ENCODE data around the gene MIDN. TPM values are rescaled to one million over a fixed set of nuclear protein-coding genes. Genes with fewer than 3 reads are reported as not detected.
"Not testable (repeated sequence)": the region's sequence is repeated elsewhere in the genome, so short reads cannot be mapped to it uniquely, and the experiment has no call there.

MIDN gene
- total RNA-seq (100 to 1,000 TPM in 1 of 5 donors, 10 to 100 TPM in 4; 31.6 to 118 (median 54.6) TPM), polyA plus RNA-seq (10 to 100 TPM; 17.0 to 29.2 (median 21.0) TPM)
- long read RNA-seq, donor 1, partial matches to known transcripts: 0 of 3 reads
- long read RNA-seq, donor 1, other reads (novel, unspliced or antisense): 0 of 3 reads
- long read RNA-seq, donor 2, transcript MIDN-206 (7 exons, 3,243 nt): major isoform, 5 of 9 reads
- long read RNA-seq, donor 2, partial matches to known transcripts: 0 of 9 reads
- long read RNA-seq, donor 2, other reads (novel, unspliced or antisense): 0 of 9 reads
- long read RNA-seq, donor 3, partial matches to known transcripts: 56 of 57 reads
- long read RNA-seq, donor 3, other reads (novel, unspliced or antisense): 0 of 57 reads
- long read RNA-seq, donor 4: 0 reads
- long read RNA-seq, donor 5, partial matches to known transcripts: 40 of 44 reads
- long read RNA-seq, donor 5, other reads (novel, unspliced or antisense): 0 of 44 reads
- long read RNA-seq, donor 6, transcript MIDN-201 (8 exons, 3,790 nt): major isoform, 6 of 26 reads
- long read RNA-seq, donor 6, partial matches to known transcripts: 16 of 26 reads
- long read RNA-seq, donor 6, other reads (novel, unspliced or antisense): 0 of 26 reads
- long read RNA-seq, donor 7, partial matches to known transcripts: 6 of 8 reads
- long read RNA-seq, donor 7, other reads (novel, unspliced or antisense): 0 of 8 reads
- long read RNA-seq, donor 8, partial matches to known transcripts: 0 of 5 reads
- long read RNA-seq, donor 8, other reads (novel, unspliced or antisense): 0 of 5 reads
- long read RNA-seq, donor 9, partial matches to known transcripts: 16 of 20 reads
- long read RNA-seq, donor 9, other reads (novel, unspliced or antisense): 0 of 20 reads
- long read RNA-seq, donor 10, partial matches to known transcripts: 16 of 18 reads
- long read RNA-seq, donor 10, other reads (novel, unspliced or antisense): 0 of 18 reads

DNA sequence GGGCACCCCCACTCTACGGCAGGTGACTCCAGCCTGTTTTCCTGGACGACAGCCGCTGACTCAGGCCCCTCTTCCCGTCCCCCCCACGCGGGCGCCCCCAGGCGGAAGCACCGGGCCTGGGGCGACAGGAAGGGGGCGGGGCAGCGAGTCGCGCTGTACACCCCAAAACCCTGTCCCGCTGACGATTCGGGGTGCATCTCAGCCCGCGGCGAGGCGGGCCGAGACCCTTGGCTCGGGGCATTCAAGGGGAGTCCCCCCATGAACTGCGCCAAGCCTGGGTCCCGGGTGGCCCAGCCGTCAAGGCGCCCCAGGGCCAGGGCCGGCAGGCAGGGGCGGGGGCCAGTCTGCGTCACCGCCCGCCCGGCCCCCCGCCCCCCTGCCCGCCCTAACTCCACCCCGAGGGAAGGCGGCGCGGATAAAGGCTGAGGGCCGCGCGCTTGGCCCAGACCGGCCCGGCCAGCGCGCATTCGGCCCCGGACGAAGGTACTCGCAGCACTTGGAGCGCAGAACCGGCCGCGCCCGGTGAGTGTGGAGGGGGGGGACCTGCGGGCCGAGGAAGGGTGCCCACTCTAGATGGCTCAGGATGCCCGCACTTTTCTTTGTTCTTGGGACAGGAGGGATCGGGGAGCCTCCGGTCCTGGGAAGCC, at the start of gene MIDN:
TSS of gene MIDN (plus strand) at position 445 of the 647 bp plus-strand sequence. CDS start 1,714 bp downstream, outside the sequence.
- peaks cover 60 to 74% (median 66%) of the 10 kb centered on the region in 4 donors for H3K4me1 ChIP-seq
- peak within 1 kb of the TSS; percentile 68 to 94 (median 84) for H3K4me3 ChIP-seq
- TF ChIP-seq EP300 (IDR thresholded peaks at IDR 0.05) (peak; percentile 32), POLR2A (IDR thresholded peaks at IDR 0.05) (peak in 2 of 4 donors; percentile 69 to 70), POLR2AphosphoS5 (IDR thresholded peaks at IDR 0.05) (peak; percentile 70 to 96 (median 94))
- TF ChIP-seq, protein P1, sequence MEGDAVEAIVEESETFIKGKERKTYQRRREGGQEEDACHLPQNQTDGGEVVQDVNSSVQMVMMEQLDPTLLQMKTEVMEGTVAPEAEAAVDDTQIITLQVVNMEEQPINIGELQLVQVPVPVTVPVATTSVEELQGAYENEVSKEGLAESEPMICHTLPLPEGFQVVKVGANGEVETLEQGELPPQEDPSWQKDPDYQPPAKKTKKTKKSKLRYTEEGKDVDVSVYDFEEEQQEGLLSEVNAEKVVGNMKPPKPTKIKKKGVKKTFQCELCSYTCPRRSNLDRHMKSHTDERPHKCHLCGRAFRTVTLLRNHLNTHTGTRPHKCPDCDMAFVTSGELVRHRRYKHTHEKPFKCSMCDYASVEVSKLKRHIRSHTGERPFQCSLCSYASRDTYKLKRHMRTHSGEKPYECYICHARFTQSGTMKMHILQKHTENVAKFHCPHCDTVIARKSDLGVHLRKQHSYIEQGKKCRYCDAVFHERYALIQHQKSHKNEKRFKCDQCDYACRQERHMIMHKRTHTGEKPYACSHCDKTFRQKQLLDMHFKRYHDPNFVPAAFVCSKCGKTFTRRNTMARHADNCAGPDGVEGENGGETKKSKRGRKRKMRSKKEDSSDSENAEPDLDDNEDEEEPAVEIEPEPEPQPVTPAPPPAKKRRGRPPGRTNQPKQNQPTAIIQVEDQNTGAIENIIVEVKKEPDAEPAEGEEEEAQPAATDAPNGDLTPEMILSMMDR (IDR thresholded peaks at IDR 0.05): peak in 1 of 7 experiments; percentile 20
- H3K27me3 ChIP-seq: no peaks in the 10 kb centered on the region
- no peaks in the 10 kb centered on the region for H3K9me3 ChIP-seq
- WGBS, 5 donors: 0 to 1% (median 1%) methylated on average over 29 to 60 of the region's 60 CpGs; no CpG with 5 or more reads in 1 of the 5 donors
- peak; percentile 90 to 94 for DNase-seq
- H3K27ac ChIP-seq: peak within 1 kb of the TSS; percentile 95 to 100 (median 100)
- peaks cover 9 to 25% (median 15%) of the 10 kb centered on the region in 4 donors for H3K36me3 ChIP-seq
- intact Hi-C loops (cut with DNase I; ENCODE audit: low total_unique reads): no loop called here

DNA sequence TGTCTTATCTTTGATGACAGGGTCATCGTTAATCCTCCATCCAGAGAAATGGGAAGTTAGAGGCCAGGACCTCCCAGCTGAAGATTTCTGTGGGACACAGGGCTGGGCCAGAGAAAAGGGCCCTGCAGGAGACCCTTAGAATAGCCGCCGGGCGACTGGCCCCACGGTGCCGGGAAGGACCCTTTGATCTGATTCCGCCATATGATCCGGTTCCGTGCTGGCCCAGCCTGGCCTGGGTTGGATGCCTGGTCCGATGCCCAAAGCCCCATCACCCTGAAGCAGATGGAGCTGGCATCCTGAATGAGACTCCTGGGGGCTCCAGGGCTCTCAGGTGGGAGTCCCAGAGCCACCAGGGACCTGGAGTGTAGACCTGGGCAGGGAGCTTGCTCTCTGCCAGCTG, 48.9 kb upstream of the MIDN start:
- H3K9me3 ChIP-seq: no peaks in the 10 kb centered on the region
- no peak for TF ChIP-seq POLR2A (IDR thresholded peaks at IDR 0.05)
- TF ChIP-seq EP300 (IDR thresholded peaks at IDR 0.05): no peak
- TF ChIP-seq POLR2AphosphoS5 (IDR thresholded peaks at IDR 0.05): no peak
- TF ChIP-seq, protein P1 (IDR thresholded peaks at IDR 0.05): no peak
- intact Hi-C loops (cut with DNase I; ENCODE audit: low total_unique reads): no loop called here
- no peaks in the 10 kb centered on the region for H3K27me3 ChIP-seq
- H3K27ac ChIP-seq: no peak overlapping the region
- H3K4me3 ChIP-seq: no peak overlapping the region
- peaks cover 10 to 21% (median 15%) of the 10 kb centered on the region in 4 donors for H3K4me1 ChIP-seq
- DNase-seq: no peak
- WGBS, 5 donors: 90 to 96% (median 93%) methylated on average over 8 to 10 of the region's 10 CpGs
- H3K36me3 ChIP-seq: no peaks in the 10 kb centered on the region

DNA sequence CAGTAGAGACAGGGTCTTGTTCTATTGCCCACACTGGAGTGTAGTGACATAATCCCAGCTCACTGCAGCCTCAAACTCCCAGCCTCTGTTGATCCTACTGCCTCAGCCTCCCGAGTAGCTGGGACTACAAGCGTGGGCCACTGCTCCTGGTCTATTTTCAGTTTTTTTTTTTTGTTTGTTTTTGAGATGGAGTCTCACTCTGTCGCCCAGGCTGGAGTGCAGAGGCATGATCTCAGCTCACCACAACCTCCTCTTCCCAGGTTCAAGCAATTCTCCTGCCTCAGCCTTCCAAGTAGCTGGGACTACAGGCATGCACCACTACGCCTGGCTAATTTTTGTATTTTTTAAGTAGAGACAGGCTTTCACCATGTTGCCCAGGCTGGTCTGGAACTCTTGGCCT, 47.8 kb upstream of the MIDN start:
- intact Hi-C loops (cut with DNase I; ENCODE audit: low total_unique reads); H3K4me3 ChIP-seq; H3K27me3 ChIP-seq; H3K27ac ChIP-seq; H3K9me3 ChIP-seq; DNase-seq; H3K36me3 ChIP-seq: not testable (repeated sequence)
- peaks cover 16 to 29% (median 22%) of the 10 kb centered on the region in 4 donors for H3K4me1 ChIP-seq
- 79 to 94% (median 82%) methylated on average over 4 of the region's 4 CpGs for WGBS, 5 donors

DNA sequence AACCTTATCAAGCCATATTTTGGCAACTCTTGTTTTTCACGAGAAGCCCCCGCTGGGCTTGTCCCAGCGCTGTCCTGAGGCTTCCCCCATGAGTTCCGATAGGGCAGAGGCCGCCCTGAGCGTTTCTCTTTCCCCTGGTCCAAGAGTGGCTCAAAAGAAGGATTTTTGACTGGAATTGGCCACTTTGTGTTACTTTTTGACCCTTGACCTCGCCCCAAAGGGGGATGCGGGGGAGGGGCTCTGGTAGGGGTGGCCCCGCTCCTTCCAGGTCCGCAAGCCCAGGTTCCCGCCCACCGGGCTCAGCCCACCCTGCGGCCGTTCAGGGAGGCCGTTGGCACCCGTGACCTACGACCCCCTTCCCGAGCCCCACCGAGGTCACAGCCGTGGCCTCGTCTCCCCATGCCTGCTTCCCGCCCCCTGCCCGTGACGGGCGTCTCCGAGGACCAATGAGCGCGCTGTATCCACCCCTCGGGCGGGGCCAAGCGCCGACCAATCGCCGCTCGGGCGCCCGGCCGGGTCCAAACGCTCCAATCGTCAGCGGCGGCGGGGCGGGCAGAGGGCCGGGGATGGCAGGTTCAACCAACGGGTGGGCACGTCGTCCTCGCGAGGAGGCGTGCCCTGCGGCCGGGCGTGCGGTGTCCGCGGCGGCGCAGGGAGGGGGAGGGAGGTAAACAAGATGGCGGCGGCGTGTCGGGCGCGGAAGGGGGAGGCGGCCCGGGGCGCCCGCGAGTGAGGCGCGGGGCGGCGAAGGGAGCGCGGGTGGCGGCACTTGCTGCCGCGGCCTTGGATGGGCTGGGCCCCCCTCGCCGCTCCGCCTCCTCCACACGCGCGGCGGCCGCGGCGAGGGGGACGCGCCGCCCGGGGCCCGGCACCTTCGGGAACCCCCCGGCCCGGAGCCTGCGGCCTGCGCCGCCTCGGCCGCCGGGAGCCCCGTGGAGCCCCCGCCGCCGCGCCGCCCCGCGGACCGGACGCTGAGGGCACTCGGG, 43.0 kb upstream of the MIDN start, which contains the start of gene STK11:
TSS of gene STK11 (plus strand) at position 665 of the 986 bp plus-strand sequence. CDS start 1,136 bp downstream, outside the sequence.
- no peaks in the 10 kb centered on the region for H3K9me3 ChIP-seq
- peak within 1 kb of the TSS; percentile 77 to 90 (median 86) for H3K27ac ChIP-seq
- H3K27me3 ChIP-seq: no peaks in the 10 kb centered on the region
- DNase-seq: peak; percentile 99 to 100
- H3K4me1 ChIP-seq: peaks cover 43 to 65% (median 60%) of the 10 kb centered on the region in 4 donors
- peaks cover 0 to 5% (median 2%) of the 10 kb centered on the region in 4 donors for H3K36me3 ChIP-seq
- TF ChIP-seq, protein P1 (IDR thresholded peaks at IDR 0.05): no peak
- TF ChIP-seq POLR2A (IDR thresholded peaks at IDR 0.05): no peak
- peak; percentile 74 to 94 (median 89) for TF ChIP-seq POLR2AphosphoS5 (IDR thresholded peaks at IDR 0.05)
- TF ChIP-seq EP300 (IDR thresholded peaks at IDR 0.05): no peak
- 3 to 15% (median 5%) methylated on average over 22 to 110 of the region's 114 CpGs for WGBS, 5 donors
- intact Hi-C loops (cut with DNase I; ENCODE audit: low total_unique reads): no loop called here
- peak within 1 kb of the TSS; percentile 73 to 91 (median 80) for H3K4me3 ChIP-seq
